Lung (tissue), 16 donors: ENCODE results near the gene LCA5L. TPM values are rescaled to one million over a fixed set of nuclear protein-coding genes. Genes with fewer than 3 reads are reported as not detected.
A peak's percentile ranks its signal among the peaks of the same experiment; 100 is the strongest.

ENCODE experiments used
- ATAC-seq: fragments of 200-7000 bp; cut with Tn5 transposase; one replicate; pipeline ENCODE4 v1.9.1; 2020; ENCODE audit warnings: moderate number of reproducible peaks; ENCODE audit not compliant: insufficient read depth, low FRiP score
- DNase-seq, 3 donors: peaks; one replicate each; pipeline ENCODE4 v3.0.0-alpha.2; 2013 to 2017
- H3K27ac ChIP-seq, 2 donors: one replicate each; pipeline ENCODE4 v1.5.1; 2013; ENCODE audit warnings: mild to moderate bottlenecking in 2 of 2, moderate library complexity in 2 of 2, control low read depth in 1 of 2, inconsistent platforms in 1 of 2, low read depth in 1 of 2, low read length in 1 of 2
- H3K27me3 ChIP-seq, 3 donors: one replicate each; pipeline ENCODE4 v1.5.1; 2013; ENCODE audit warnings: low read length in 2 of 3; ENCODE audit not compliant: control insufficient read depth in 3 of 3, insufficient read depth in 3 of 3
- H3K36me3 ChIP-seq, 4 donors: one replicate each; pipeline ENCODE4 v1.5.1; 2013; ENCODE audit warnings: low read length in 4 of 4, mild to moderate bottlenecking in 1 of 4, moderate library complexity in 1 of 4; ENCODE audit not compliant: control insufficient read depth in 4 of 4, insufficient read depth in 4 of 4
- H3K4me1 ChIP-seq, 5 donors: one replicate each; pipeline ENCODE4 v1.5.1; 2013; ENCODE audit warnings: low read length in 5 of 5, mild to moderate bottlenecking in 2 of 5, moderate library complexity in 1 of 5; ENCODE audit not compliant: control insufficient read depth in 5 of 5, insufficient read depth in 5 of 5
- H3K4me3 ChIP-seq: one replicate; pipeline ENCODE4 v1.5.1; 2013; ENCODE audit warnings: mild to moderate bottlenecking, control low read depth, moderate library complexity
- H3K9ac ChIP-seq, 2 donors: one replicate each; pipeline ENCODE4 v1.5.1; 2013; ENCODE audit warnings: low read length in 2 of 2, control low read depth in 1 of 2; ENCODE audit not compliant: insufficient read depth in 1 of 2
- H3K9me3 ChIP-seq, 4 donors: one replicate each; pipeline ENCODE4 v1.5.1; 2013; ENCODE audit warnings: low read length in 3 of 4, mild to moderate bottlenecking in 1 of 4, moderate library complexity in 1 of 4; ENCODE audit not compliant: control insufficient read depth in 4 of 4, insufficient read depth in 3 of 4
- CTCF ChIP-seq: IDR thresholded peaks from 2 replicates; pipeline ENCODE4 v1.5.1; 2012; ENCODE audit warnings: mild to moderate bottlenecking; ENCODE audit errors: control extremely low read depth, extremely low read depth
- WGBS, 2 donors: extraction: QIAGEN DNeasy Blood & Tissue Kit; methylation state at CpG; one replicate each; pipeline ENCODE4 v1.1.7; 2013; 5-methylcytosine and 5-hydroxymethylcytosine counted together
- long read RNA-seq, 5 donors: transcript quantifications; one replicate each; lab custom pipeline, GENCODE V29; 2026
- polyA plus RNA-seq, 2 donors: library from polyadenylated mRNA; stranded (reverse); fragments of 200-250 nt; gene quantifications; one replicate each; pipeline ENCODE4 v1.2.1, GENCODE V29; 2013
- total RNA-seq, 2 donors: library from RNA; depleted of rRNA in 1 of 2; stranded (reverse); fragments of >200 nt in 1 of 2; gene quantifications; one replicate each; pipeline ENCODE4 v1.2.1, GENCODE V29; 2014 to 2021
- donor health status: control.
- donor health status: control.
- donor health status: Bipolar disorder and iron deficiency.
- donor health status: healthy.
- donor health status: DM: yes; HTN: yes; CAD: no.

Gene LCA5L
- total RNA-seq (1 to 10 TPM; 4.4 to 6.5 TPM), polyA plus RNA-seq (1 to 10 TPM; 2.4 to 3.0 TPM)
- long read RNA-seq, donor 1, partial matches to known transcripts, result 0 of 1 reads
- long read RNA-seq, donor 1, other reads (novel, unspliced or antisense), result 0 of 1 reads
- long read RNA-seq, donor 2, result 0 reads
- long read RNA-seq, donor 3, result 0 reads
- long read RNA-seq, donor 4, result 0 reads
- long read RNA-seq, donor 5, result 0 reads

GRCh38 chr21:39445321-39446269 is at the start of gene LCA5L:
Gene LCA5L (minus strand): TSS chr21:39445778. CDS start chr21:39428493, 17,285 bp downstream.
- Histone ChIP-seq H3K4me1 (peaks cover 0 to 26% (median 5%) of the 10 kb centered on the region in 5 donors), H3K27ac (peak within 1 kb of the TSS; percentile 94 to 97), H3K27me3 (no peaks in the 10 kb centered on the region), H3K9me3 (no peaks in the 10 kb centered on the region), H3K36me3 (no peaks in the 10 kb centered on the region), H3K4me3 (peak within 1 kb of the TSS; percentile 87), H3K9ac (peak within 1 kb of the TSS; percentile 70 to 84)
- 0% methylated on average over 66 to 83 of the region's 83 CpGs for WGBS, 2 donors
- no peak for TF ChIP-seq CTCF
- ATAC-seq (peak; percentile 95), DNase-seq (peak; percentile 92 to 95 (median 94))

GRCh38 chr21:39489380-39489924 is 43.9 kb upstream of the LCA5L start:
- 90 to 96% methylated on average over 1 of the region's 1 CpG for WGBS, 2 donors

GRCh38 chr21:39484711-39485276 is 39.2 kb upstream of the LCA5L start:
- WGBS, 2 donors, result 74 to 78% methylated on average over 6 of the region's 6 CpGs
- DNase-seq, result no peak
- TF ChIP-seq CTCF, result no peak
- Histone ChIP-seq H3K36me3 (no peaks in the 10 kb centered on the region), H3K27ac (no peak overlapping the region), H3K4me1 (peaks cover 0 to 11% (median 0%) of the 10 kb centered on the region in 5 donors), H3K4me3 (no peak overlapping the region), H3K9me3 (no peaks in the 10 kb centered on the region), H3K9ac (no peak overlapping the region), H3K27me3 (no peaks in the 10 kb centered on the region)
- ATAC-seq, result no peak

More at GRCh38 chr21:39489380-39489924, 43.9 kb upstream of the LCA5L start:
- TF ChIP-seq CTCF, result no peak
- no peaks in the 10 kb centered on the region for H3K27me3 ChIP-seq
- no peak overlapping the region for H3K27ac ChIP-seq
- no peaks in the 10 kb centered on the region for H3K9me3 ChIP-seq
- H3K4me1 ChIP-seq, result peaks cover 0 to 5% (median 0%) of the 10 kb centered on the region in 5 donors
- H3K4me3 ChIP-seq, result no peak overlapping the region
- DNase-seq, result no peak
- no peak overlapping the region for H3K9ac ChIP-seq
- H3K36me3 ChIP-seq, result no peaks in the 10 kb centered on the region
- ATAC-seq, result no peak
